HTERT RPE-1 (cell line): ENCODE measurements around the gene C1RL.

ENCODE experiments used
- in situ Hi-C: fragments of 300-500 bp; cut with MboI; formaldehyde crosslinking; loops from 4 replicates; pipeline ENCODE4 v1.14.3; 2020; ENCODE audit warnings: low sequenced_read_pairs

C1RL gene

GRCh38 chr12:7139200-7139599 is 30.2 kb upstream of the C1RL start:
- in situ Hi-C loops = no loop called here

GRCh38 chr12:7137908-7138307 is 28.9 kb upstream of the C1RL start:
- in situ Hi-C loops = no loop called here

- in situ Hi-C loops = no loop called here
Observed at GRCh38 chr12:7136676-7137075, 27.7 kb upstream of the C1RL start.

- in situ Hi-C loops = no loop called here
Observed at GRCh38 chr12:7136071-7136470, 27.1 kb upstream of the C1RL start.

GRCh38 chr12:7134396-7135166 is 25.6 kb upstream of the C1RL start:
- in situ Hi-C loops = no loop called here

GRCh38 chr12:7131502-7131866 is 22.5 kb upstream of the C1RL start:
- in situ Hi-C loops = no loop called here

- in situ Hi-C loops = no loop called here
Observed at GRCh38 chr12:7130701-7131501, 21.9 kb upstream of the C1RL start.

- in situ Hi-C loops = no loop called here
Observed at GRCh38 chr12:7129872-7130691, 21.1 kb upstream of the C1RL start, which contains the start of gene CLSTN3. CLSTN3 (plus strand) TSS chr12:7130371; CDS start chr12:7130649, 278 bp downstream.

GRCh38 chr12:7129287-7129871 is 20.4 kb upstream of the C1RL start:
- in situ Hi-C loops = no loop called here

- in situ Hi-C loops = no loop called here
Observed at GRCh38 chr12:7128681-7129286, 19.8 kb upstream of the C1RL start, which contains the start of gene RBP5. RBP5 (minus strand) TSS chr12:7128889; CDS start chr12:7128775, 114 bp downstream.

- in situ Hi-C loops = no loop called here
Observed at GRCh38 chr12:7127916-7128626, 19.1 kb upstream of the C1RL start.

- in situ Hi-C loops = no loop called here
Observed at GRCh38 chr12:7125632-7126227, 16.7 kb upstream of the C1RL start.

- in situ Hi-C loops = no loop called here
Observed at GRCh38 chr12:7123806-7124522, 14.9 kb upstream of the C1RL start.

GRCh38 chr12:7122811-7123769 is 14.1 kb upstream of the C1RL start:
- in situ Hi-C loops = no loop called here

- in situ Hi-C loops = no loop called here
Observed at GRCh38 chr12:7121324-7121723, 12.3 kb upstream of the C1RL start.

- in situ Hi-C loops = no loop called here
Observed at GRCh38 chr12:7120166-7120565, 11.2 kb upstream of the C1RL start.

- in situ Hi-C loops = no loop called here
Observed at GRCh38 chr12:7118881-7119280, 9.9 kb upstream of the C1RL start.

- in situ Hi-C loops = no loop called here
Observed at GRCh38 chr12:7117670-7118069, 8.7 kb upstream of the C1RL start.
